GM19043 (cell line): ENCODE data around the gene POGK.
A peak's percentile ranks its signal among the peaks of the same experiment; 100 is the strongest.
"Not testable (repeated sequence)": the region's sequence is repeated elsewhere in the genome, so short reads cannot be mapped to it uniquely, and the experiment has no call there.

Experiments
- ATAC-seq: cut with Tn5 transposase; IDR thresholded peaks from one replicate; pipeline ENCODE4 v1.9.1; 2021; ENCODE audit warnings: low read depth; ENCODE audit not compliant: unreplicated experiment

The POGK gene

GRCh38 chr1:166855558-166855957 lies 16.3 kb downstream of the POGK start:
- ATAC-seq = no peak

GRCh38 chr1:166857995-166858394 lies 18.7 kb downstream of the POGK start:
- no peak for ATAC-seq

GRCh38 chr1:166858726-166859419 lies 19.6 kb downstream of the POGK start:
- no peak for ATAC-seq

- no peak for ATAC-seq
These were observed 20.3 kb downstream of the POGK start for GRCh38 chr1:166859597-166859996.

GRCh38 chr1:166865926-166866325 lies 26.7 kb downstream of the POGK start:
- no peak for ATAC-seq

GRCh38 chr1:166868639-166869038 lies 29.4 kb downstream of the POGK start:
- no peak for ATAC-seq

- no peak for ATAC-seq
These were observed 30.2 kb downstream of the POGK start for GRCh38 chr1:166869318-166870099.

GRCh38 chr1:166870584-166870983 lies 31.3 kb downstream of the POGK start:
- no peak for ATAC-seq

GRCh38 chr1:166874464-166874863 lies 35.2 kb downstream of the POGK start:
- ATAC-seq = no peak

GRCh38 chr1:166875302-166875733 lies 36.0 kb downstream of the POGK start:
- no peak for ATAC-seq

- ATAC-seq = peak; percentile 79
These were observed 36.7 kb downstream of the POGK start, which contains the start of gene TADA1 for GRCh38 chr1:166875734-166876539. TADA1 (minus strand) TSS chr1:166876264; CDS start chr1:166876233, 31 bp downstream.

- peak; percentile 3 for ATAC-seq
These were observed 37.2 kb downstream of the POGK start for GRCh38 chr1:166876540-166876838.

- not testable (repeated sequence) for ATAC-seq
These were observed 39.1 kb downstream of the POGK start for GRCh38 chr1:166878173-166878917.

- no peak for ATAC-seq
These were observed 43.6 kb downstream of the POGK start for GRCh38 chr1:166882893-166883292.

GRCh38 chr1:166884040-166884642 lies 44.9 kb downstream of the POGK start:
- no peak for ATAC-seq

- ATAC-seq = no peak
These were observed 45.7 kb downstream of the POGK start for GRCh38 chr1:166884971-166885370.

GRCh38 chr1:166888373-166889111 lies 49.3 kb downstream of the POGK start:
- ATAC-seq = no peak

- no peak for ATAC-seq
These were observed 50.5 kb downstream of the POGK start for GRCh38 chr1:166889776-166890175.

- no peak for ATAC-seq
These were observed 56.5 kb downstream of the POGK start for GRCh38 chr1:166895766-166896165.
